ENCODE data around the gene OPCML. TPM values are rescaled to one million over a fixed set of nuclear protein-coding genes. Genes with fewer than 3 reads are reported as not detected.

OPCML gene
- total and polyA plus RNA-seq, 2 donors (not counting 1 experiment from before 2014, with no cell fraction given), result 0.99 to 2.8 TPM

GRCh38 chr11:133011604-133012003 lies 520.7 kb downstream of the OPCML start:
- H3K9me3 ChIP-seq (ENCODE audit: control insufficient read depth, insufficient read depth, low read depth, low read length), result no peaks in the 10 kb centered on the region
- H3K4me3 ChIP-seq (replicated peaks in 1 of 4; ENCODE audit: control extremely low read depth in 1 of 4, insufficient read depth in 1 of 4, low read depth in 3 of 4, low read length in 4 of 4), result no peak overlapping the region
- no peaks in the 10 kb centered on the region for H3K4me1 ChIP-seq (ENCODE audit: control insufficient read depth, extremely low read depth, insufficient read depth, low read length)
- no peak for DNase-seq (ENCODE audit: low read depth in 2 of 2)
- H4K20me1 ChIP-seq (ENCODE audit: control insufficient read depth, extremely low read depth, insufficient read depth, low read length), result no peaks in the 10 kb centered on the region
- no peaks in the 10 kb centered on the region for H3K27me3 ChIP-seq (ENCODE audit: control insufficient read depth, insufficient read depth, low read length)
- H3K9ac ChIP-seq (ENCODE audit: insufficient read depth, low read length), result no peak overlapping the region
- no peaks in the 10 kb centered on the region for H3K79me2 ChIP-seq (ENCODE audit: control insufficient read depth, insufficient read depth, low read length)
- TF ChIP-seq CTCF (conservative IDR thresholded peaks at IDR 0.05 in 1 of 2, IDR thresholded peaks at IDR 0.05 in 1 of 2; ENCODE audit: low read depth in 1 of 2, low read length in 2 of 2) (no peak), EZH2 (IDR thresholded peaks at IDR 0.05; ENCODE audit: low read length, missing control alignments) (no peak)
- H3K36me3 ChIP-seq (ENCODE audit: control insufficient read depth, insufficient read depth, low read length), result no peaks in the 10 kb centered on the region
- H3K4me2 ChIP-seq (ENCODE audit: extremely low read depth, insufficient read depth, low read length), result no peak overlapping the region
- H3K27ac ChIP-seq (ENCODE audit: insufficient read depth, low read length), result no peak overlapping the region
- H2AFZ ChIP-seq (ENCODE audit: low read length), result no peak overlapping the region

GRCh38 chr11:133007027-133007584 lies 525.2 kb downstream of the OPCML start:
- H3K9ac ChIP-seq (ENCODE audit: insufficient read depth, low read length), result no peak overlapping the region
- no peaks in the 10 kb centered on the region for H4K20me1 ChIP-seq (ENCODE audit: control insufficient read depth, extremely low read depth, insufficient read depth, low read length)
- TF ChIP-seq CTCF (conservative IDR thresholded peaks at IDR 0.05 in 1 of 2, IDR thresholded peaks at IDR 0.05 in 1 of 2; ENCODE audit: low read depth in 1 of 2, low read length in 2 of 2) (no peak), EZH2 (IDR thresholded peaks at IDR 0.05; ENCODE audit: low read length, missing control alignments) (no peak)
- no peak for DNase-seq (ENCODE audit: low read depth in 2 of 2)
- no peak overlapping the region for H3K4me2 ChIP-seq (ENCODE audit: extremely low read depth, insufficient read depth, low read length)
- H3K27me3 ChIP-seq (ENCODE audit: control insufficient read depth, insufficient read depth, low read length), result no peaks in the 10 kb centered on the region
- H3K79me2 ChIP-seq (ENCODE audit: control insufficient read depth, insufficient read depth, low read length), result no peaks in the 10 kb centered on the region
- H3K27ac ChIP-seq (ENCODE audit: insufficient read depth, low read length), result no peak overlapping the region
- H3K4me1 ChIP-seq (ENCODE audit: control insufficient read depth, extremely low read depth, insufficient read depth, low read length), result no peaks in the 10 kb centered on the region
- H3K36me3 ChIP-seq (ENCODE audit: control insufficient read depth, insufficient read depth, low read length), result no peaks in the 10 kb centered on the region
- H2AFZ ChIP-seq (ENCODE audit: low read length), result no peak overlapping the region
- H3K9me3 ChIP-seq (ENCODE audit: control insufficient read depth, insufficient read depth, low read depth, low read length), result no peaks in the 10 kb centered on the region
- no peak overlapping the region for H3K4me3 ChIP-seq (replicated peaks in 1 of 4; ENCODE audit: control extremely low read depth in 1 of 4, insufficient read depth in 1 of 4, low read depth in 3 of 4, low read length in 4 of 4)

DNA sequence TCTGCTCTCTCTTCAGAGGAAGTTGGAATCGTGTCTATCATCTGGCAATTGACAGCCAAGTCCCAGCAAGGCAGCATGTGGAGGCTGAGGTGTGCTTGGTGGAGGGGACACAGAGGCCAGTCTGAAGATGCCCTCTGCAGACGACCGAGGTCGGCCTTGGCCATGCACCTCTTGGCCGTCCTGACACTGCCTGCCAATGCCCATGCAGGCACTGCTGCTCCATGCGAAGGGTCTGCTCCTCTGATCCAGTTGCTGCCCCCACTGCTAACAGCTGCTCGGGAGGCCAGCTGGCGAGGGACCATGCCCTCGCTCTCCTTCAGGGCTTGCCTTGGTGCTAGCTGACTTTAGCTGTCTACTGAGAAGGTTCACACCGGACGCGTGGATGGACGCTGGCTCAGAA lies 527.9 kb downstream of the OPCML start:
- no peak overlapping the region for H3K9ac ChIP-seq (ENCODE audit: insufficient read depth, low read length)
- H3K4me2 ChIP-seq (ENCODE audit: extremely low read depth, insufficient read depth, low read length), result no peak overlapping the region
- no peak overlapping the region for H2AFZ ChIP-seq (ENCODE audit: low read length)
- no peaks in the 10 kb centered on the region for H3K79me2 ChIP-seq (ENCODE audit: control insufficient read depth, insufficient read depth, low read length)
- H3K9me3 ChIP-seq (ENCODE audit: control insufficient read depth, insufficient read depth, low read depth, low read length), result no peaks in the 10 kb centered on the region
- DNase-seq (ENCODE audit: low read depth in 2 of 2), result no peak
- no peak overlapping the region for H3K4me3 ChIP-seq (replicated peaks in 1 of 4; ENCODE audit: control extremely low read depth in 1 of 4, insufficient read depth in 1 of 4, low read depth in 3 of 4, low read length in 4 of 4)
- TF ChIP-seq CTCF (conservative IDR thresholded peaks at IDR 0.05 in 1 of 2, IDR thresholded peaks at IDR 0.05 in 1 of 2; ENCODE audit: low read depth in 1 of 2, low read length in 2 of 2), result no peak
- no peak for TF ChIP-seq EZH2 (IDR thresholded peaks at IDR 0.05; ENCODE audit: low read length, missing control alignments)
- H3K4me1 ChIP-seq (ENCODE audit: control insufficient read depth, extremely low read depth, insufficient read depth, low read length), result no peaks in the 10 kb centered on the region
- no peaks in the 10 kb centered on the region for H3K36me3 ChIP-seq (ENCODE audit: control insufficient read depth, insufficient read depth, low read length)
- H3K27ac ChIP-seq (ENCODE audit: insufficient read depth, low read length), result no peak overlapping the region
- H3K27me3 ChIP-seq (ENCODE audit: control insufficient read depth, insufficient read depth, low read length), result no peaks in the 10 kb centered on the region
- no peaks in the 10 kb centered on the region for H4K20me1 ChIP-seq (ENCODE audit: control insufficient read depth, extremely low read depth, insufficient read depth, low read length)
